Nephron progenitor cell (in vitro differentiated cells): ENCODE results near the gene CACNA1S.
A peak's percentile ranks its signal among the peaks of the same experiment; 100 is the strongest.

Experiments used
- DNase-seq: peaks from one replicate; pipeline ENCODE4 v3.0.0; 2021
- H3K27ac Mint-ChIP-seq: 2 replicates; pipeline ENCODE4 v1.8.0; 2021; ENCODE audit warnings: mild to moderate bottlenecking, moderate library complexity, mixed read lengths
- H3K27me3 Mint-ChIP-seq: 2 replicates; pipeline ENCODE4 v1.8.0; 2021; ENCODE audit warnings: mild to moderate bottlenecking, low read depth, mixed read lengths; ENCODE audit not compliant: poor library complexity
- H3K36me3 Mint-ChIP-seq: 2 replicates; pipeline ENCODE4 v1.8.0; 2021; ENCODE audit warnings: low read depth, mixed read lengths
- H3K4me1 Mint-ChIP-seq: 2 replicates; pipeline ENCODE4 v1.8.0; 2021; ENCODE audit warnings: mixed read lengths
- H3K4me3 Mint-ChIP-seq: 2 replicates; pipeline ENCODE4 v1.8.0; 2021; ENCODE audit warnings: mild to moderate bottlenecking, moderate library complexity, mixed read lengths
- H3K9me3 Mint-ChIP-seq: 2 replicates; pipeline ENCODE4 v1.8.0; 2021; ENCODE audit warnings: mild to moderate bottlenecking, moderate library complexity, mixed read lengths
- TF ChIP-seq, protein P1 (sequence below): fragments of 200-600 bp; sonication (generic); IDR thresholded peaks from 2 replicates; pipeline ENCODE4 v1.5.0; 2021; ENCODE audit warnings: antibody characterized with exemption

CACNA1S gene

DNA sequence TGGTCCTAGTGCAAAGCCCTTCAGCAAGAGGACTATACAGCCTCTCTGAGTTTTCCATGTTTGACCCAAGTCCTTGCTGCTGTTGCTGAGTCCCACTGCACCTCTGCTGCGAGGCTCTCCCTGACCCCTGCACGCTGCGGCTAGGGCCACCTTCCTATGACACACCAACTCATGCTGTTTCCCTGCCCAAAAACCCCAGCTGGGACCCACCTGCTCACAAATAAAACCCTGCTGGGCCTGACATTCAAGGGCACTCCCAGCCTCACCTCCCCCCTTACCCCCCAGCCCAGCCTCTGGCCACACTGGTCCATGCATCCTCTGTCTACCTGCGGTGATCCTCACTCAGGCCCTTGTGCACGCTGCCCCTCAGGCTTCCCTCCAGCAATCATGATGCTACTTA, 27.1 kb upstream of the CACNA1S start:
- peaks cover 54% of the 10 kb centered on the region for H3K36me3 Mint-ChIP-seq
- H3K9me3 Mint-ChIP-seq, result no peaks in the 10 kb centered on the region
- peaks cover 8% of the 10 kb centered on the region for H3K27me3 Mint-ChIP-seq
- H3K4me1 Mint-ChIP-seq, result peaks cover 12% of the 10 kb centered on the region
- DNase-seq, result no peak
- TF ChIP-seq, protein P1, sequence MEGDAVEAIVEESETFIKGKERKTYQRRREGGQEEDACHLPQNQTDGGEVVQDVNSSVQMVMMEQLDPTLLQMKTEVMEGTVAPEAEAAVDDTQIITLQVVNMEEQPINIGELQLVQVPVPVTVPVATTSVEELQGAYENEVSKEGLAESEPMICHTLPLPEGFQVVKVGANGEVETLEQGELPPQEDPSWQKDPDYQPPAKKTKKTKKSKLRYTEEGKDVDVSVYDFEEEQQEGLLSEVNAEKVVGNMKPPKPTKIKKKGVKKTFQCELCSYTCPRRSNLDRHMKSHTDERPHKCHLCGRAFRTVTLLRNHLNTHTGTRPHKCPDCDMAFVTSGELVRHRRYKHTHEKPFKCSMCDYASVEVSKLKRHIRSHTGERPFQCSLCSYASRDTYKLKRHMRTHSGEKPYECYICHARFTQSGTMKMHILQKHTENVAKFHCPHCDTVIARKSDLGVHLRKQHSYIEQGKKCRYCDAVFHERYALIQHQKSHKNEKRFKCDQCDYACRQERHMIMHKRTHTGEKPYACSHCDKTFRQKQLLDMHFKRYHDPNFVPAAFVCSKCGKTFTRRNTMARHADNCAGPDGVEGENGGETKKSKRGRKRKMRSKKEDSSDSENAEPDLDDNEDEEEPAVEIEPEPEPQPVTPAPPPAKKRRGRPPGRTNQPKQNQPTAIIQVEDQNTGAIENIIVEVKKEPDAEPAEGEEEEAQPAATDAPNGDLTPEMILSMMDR, result no peak
- H3K27ac Mint-ChIP-seq, result no peak overlapping the region
- no peak overlapping the region for H3K4me3 Mint-ChIP-seq

DNA sequence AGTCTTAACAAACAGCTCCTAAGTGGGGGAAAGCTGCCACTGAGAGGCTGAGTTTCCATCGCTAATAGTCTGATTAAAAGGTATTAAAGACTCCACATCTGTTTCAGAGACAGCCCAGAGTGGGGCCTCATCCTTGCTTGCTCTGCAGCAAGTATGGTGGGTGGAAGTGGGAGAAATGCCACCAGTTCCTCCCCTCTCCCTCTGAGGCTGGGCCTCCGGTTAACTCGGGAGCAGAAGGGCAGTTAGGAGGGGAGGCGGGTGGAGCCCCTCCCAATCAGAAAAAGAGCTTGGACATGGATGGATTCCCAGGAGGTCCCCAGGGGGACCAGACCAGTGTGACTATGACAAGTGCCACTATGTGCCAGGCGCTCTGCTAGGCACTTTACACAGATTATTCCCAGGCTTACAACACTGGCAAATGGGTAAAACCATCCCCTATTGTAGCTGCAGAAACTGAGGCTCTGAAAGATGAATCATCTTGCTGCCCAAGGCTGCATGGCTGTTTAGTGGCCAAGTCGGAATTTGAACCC, 26.1 kb upstream of the CACNA1S start:
- DNase-seq, result no peak
- peaks cover 11% of the 10 kb centered on the region for H3K27me3 Mint-ChIP-seq
- H3K36me3 Mint-ChIP-seq, result peaks cover 56% of the 10 kb centered on the region
- no peaks in the 10 kb centered on the region for H3K9me3 Mint-ChIP-seq
- H3K4me3 Mint-ChIP-seq, result no peak overlapping the region
- TF ChIP-seq, protein P1, result no peak
- H3K4me1 Mint-ChIP-seq, result peaks cover 12% of the 10 kb centered on the region
- no peak overlapping the region for H3K27ac Mint-ChIP-seq

DNA sequence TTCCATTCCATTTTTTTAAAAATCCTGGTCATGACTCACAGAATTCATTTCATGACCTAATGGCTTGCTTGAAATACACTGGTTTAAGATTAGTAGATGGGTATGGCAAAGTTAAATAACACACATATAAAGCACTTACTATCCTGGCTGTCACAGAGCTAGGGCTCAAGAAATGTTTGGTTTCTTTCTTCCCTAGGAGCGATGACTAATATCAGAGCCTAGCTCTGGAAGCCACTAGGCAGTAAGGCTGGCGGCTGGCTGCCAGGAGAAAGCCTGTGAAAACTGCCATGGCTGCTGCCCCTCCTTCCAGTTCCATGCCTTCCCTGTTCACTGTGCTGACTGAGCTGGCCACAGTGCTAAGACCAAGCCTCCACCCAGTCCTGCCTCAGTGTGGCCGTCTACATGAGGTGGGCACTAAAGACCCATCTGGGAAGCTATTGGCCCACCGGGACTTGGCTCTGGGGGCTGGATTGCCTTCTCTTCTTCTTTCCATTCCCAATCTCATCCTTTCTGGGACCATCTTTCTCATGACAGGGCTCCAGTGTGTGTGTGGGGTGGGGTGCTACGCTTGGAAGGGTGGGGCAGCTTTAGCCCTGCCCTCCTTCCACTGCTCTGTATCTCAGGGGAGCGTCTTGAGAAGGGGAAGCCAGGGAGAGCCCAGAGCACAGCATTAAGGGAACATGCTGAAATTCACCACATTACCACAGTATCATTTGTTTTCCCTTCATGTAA, 25.5 kb upstream of the CACNA1S start:
- DNase-seq, result no peak
- Mint-ChIP-seq H3K9me3 (no peaks in the 10 kb centered on the region), H3K27me3 (peaks cover 9% of the 10 kb centered on the region), H3K27ac (peak overlapping the region; percentile 66), H3K4me1 (peaks cover 12% of the 10 kb centered on the region), H3K4me3 (no peak overlapping the region), H3K36me3 (peaks cover 57% of the 10 kb centered on the region)
- TF ChIP-seq, protein P1, result no peak

DNA sequence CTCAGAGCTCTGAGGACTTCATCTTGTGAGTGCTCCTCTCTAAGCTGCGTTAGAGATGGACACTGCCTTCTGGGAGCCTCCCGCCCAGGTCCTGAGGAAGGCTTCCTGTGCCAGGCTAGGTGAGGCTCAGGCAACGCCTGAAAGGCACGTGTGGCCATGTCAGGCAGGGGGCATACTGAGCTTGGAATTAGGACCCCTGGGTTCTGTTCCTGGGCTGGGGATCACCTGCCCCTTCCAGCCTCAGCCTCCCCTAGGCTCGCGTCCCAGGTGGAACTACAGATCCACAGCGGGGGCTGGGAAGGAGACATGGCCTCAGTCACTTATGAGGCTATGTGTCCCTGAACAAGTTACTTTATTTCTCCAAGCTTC, 24.8 kb upstream of the CACNA1S start:
- no peak for DNase-seq
- H3K4me1 Mint-ChIP-seq, result peaks cover 7% of the 10 kb centered on the region
- peaks cover 55% of the 10 kb centered on the region for H3K36me3 Mint-ChIP-seq
- peaks cover 5% of the 10 kb centered on the region for H3K27me3 Mint-ChIP-seq
- TF ChIP-seq, protein P1, result no peak
- H3K27ac Mint-ChIP-seq, result no peak overlapping the region
- no peaks in the 10 kb centered on the region for H3K9me3 Mint-ChIP-seq
- H3K4me3 Mint-ChIP-seq, result no peak overlapping the region

DNA sequence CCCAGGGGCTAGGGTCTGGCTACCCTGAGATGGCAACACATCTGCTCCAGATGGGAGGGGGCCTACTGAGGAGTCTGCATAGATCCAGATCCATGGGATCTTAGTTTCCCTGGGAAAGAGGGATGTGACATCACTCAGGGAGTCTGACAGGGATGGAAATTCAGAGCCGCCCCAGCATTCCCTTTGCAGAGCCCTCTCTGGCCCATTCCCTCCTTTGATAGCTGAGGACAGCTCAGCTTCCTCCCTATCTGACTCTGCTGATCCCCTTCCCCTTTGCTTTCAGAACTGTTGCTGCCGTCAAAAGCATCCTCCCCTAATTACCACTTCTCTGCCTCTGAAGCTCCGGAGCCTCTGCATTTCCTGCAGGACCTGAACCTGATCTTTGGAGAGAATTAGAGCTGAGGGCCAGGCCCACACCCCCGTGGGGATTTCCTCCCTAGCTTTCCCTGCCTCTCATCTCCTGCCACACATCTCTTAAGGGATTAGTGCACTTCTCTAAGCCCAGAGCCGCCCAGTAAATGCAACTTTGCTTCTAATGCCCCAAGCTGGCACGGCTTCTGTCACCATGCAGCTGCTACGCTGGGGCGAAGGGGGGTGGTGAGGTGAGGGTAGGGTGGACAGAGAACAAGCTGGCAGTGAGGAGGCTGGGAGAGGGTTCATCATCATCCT, 24.3 kb upstream of the CACNA1S start:
- TF ChIP-seq, protein P1, result no peak
- DNase-seq, result no peak
- Mint-ChIP-seq H3K9me3 (no peaks in the 10 kb centered on the region), H3K4me1 (peaks cover 11% of the 10 kb centered on the region), H3K36me3 (peaks cover 55% of the 10 kb centered on the region), H3K27me3 (peaks cover 5% of the 10 kb centered on the region), H3K4me3 (no peak overlapping the region), H3K27ac (peak overlapping the region; percentile 88)
